ENCODE results near the gene TMOD1.
"Not testable (repeated sequence)": the region's sequence is repeated elsewhere in the genome, so short reads cannot be mapped to it uniquely, and the experiment has no call there.

TMOD1 gene

GRCh38 chr9:97594381-97594921 is 93.0 kb downstream of the TMOD1 start:
- no peak for DNase-seq (ENCODE audit: low read depth, low spot score)

- no peak for DNase-seq (ENCODE audit: low read depth, low spot score)
These were observed 95.4 kb downstream of the TMOD1 start for GRCh38 chr9:97596906-97597305.

- DNase-seq (ENCODE audit: low read depth, low spot score) = peak; percentile 85
These were observed 97.2 kb downstream of the TMOD1 start for GRCh38 chr9:97598461-97599288.

GRCh38 chr9:97599314-97599846 is 97.9 kb downstream of the TMOD1 start:
- no peak for DNase-seq (ENCODE audit: low read depth, low spot score)

- no peak for DNase-seq (ENCODE audit: low read depth, low spot score)
These were observed 99.2 kb downstream of the TMOD1 start for GRCh38 chr9:97600531-97601227.

- no peak for DNase-seq (ENCODE audit: low read depth, low spot score)
These were observed 99.9 kb downstream of the TMOD1 start for GRCh38 chr9:97601228-97601898.

- no peak for DNase-seq (ENCODE audit: low read depth, low spot score)
These were observed 101.0 kb downstream of the TMOD1 start for GRCh38 chr9:97602430-97602829.

GRCh38 chr9:97604901-97605645 is 103.6 kb downstream of the TMOD1 start:
- DNase-seq (ENCODE audit: low read depth, low spot score) = no peak

GRCh38 chr9:97615439-97616072 is 114.1 kb downstream of the TMOD1 start:
- DNase-seq (ENCODE audit: low read depth, low spot score) = peak; percentile 81

- no peak for DNase-seq (ENCODE audit: low read depth, low spot score)
These were observed 116.5 kb downstream of the TMOD1 start for GRCh38 chr9:97617939-97618416.

GRCh38 chr9:97620063-97620462 is 118.6 kb downstream of the TMOD1 start:
- DNase-seq (ENCODE audit: low read depth, low spot score) = not testable (repeated sequence)

- not testable (repeated sequence) for DNase-seq (ENCODE audit: low read depth, low spot score)
These were observed 121.0 kb downstream of the TMOD1 start for GRCh38 chr9:97622483-97622882.

- peak; percentile 24 for DNase-seq (ENCODE audit: low read depth, low spot score)
These were observed 122.5 kb downstream of the TMOD1 start for GRCh38 chr9:97623946-97624345.

GRCh38 chr9:97625620-97626019 is 124.2 kb downstream of the TMOD1 start:
- DNase-seq (ENCODE audit: low read depth, low spot score) = no peak

GRCh38 chr9:97627624-97628023 is 126.2 kb downstream of the TMOD1 start:
- DNase-seq (ENCODE audit: low read depth, low spot score) = no peak

- peak; percentile 10 for DNase-seq (ENCODE audit: low read depth, low spot score)
These were observed 127.2 kb downstream of the TMOD1 start for GRCh38 chr9:97628668-97629067.

- no peak for DNase-seq (ENCODE audit: low read depth, low spot score)
These were observed 127.7 kb downstream of the TMOD1 start for GRCh38 chr9:97629156-97629555.

GRCh38 chr9:97630591-97630990 is 129.1 kb downstream of the TMOD1 start:
- no peak for DNase-seq (ENCODE audit: low read depth, low spot score)

GRCh38 chr9:97632248-97632984 is 130.9 kb downstream of the TMOD1 start:
- DNase-seq (ENCODE audit: low read depth, low spot score) = no peak
